PC-3 (cell line): ENCODE measurements around the gene ABTB2. TPM values are rescaled to one million over a fixed set of nuclear protein-coding genes. Genes with fewer than 3 reads are reported as not detected.

Experiments used
- ATAC-seq: fragments of 200-7000 bp; cut with Tn5 transposase; 2 replicates; pipeline ENCODE4 v1.9.1; 2020; ENCODE audit warnings: mild to moderate bottlenecking, moderate library complexity
- BruUV-seq: library from RNA; stranded (reverse); fragments of 400-500 nt; replicated peaks from 2 replicates; lab custom pipeline; 2021; lab: Mats Ljungman, UMichigan
- CTCF ChIA-PET: fragments of 300-600 bp; sonication (Branson Sonifier 250); formaldehyde crosslinking; loops from one replicate; lab custom pipeline; 2022; ENCODE audit warnings: antibody characterized with exemption; lab: Charles Lee
- POLR2A ChIA-PET: fragments of 300-600 bp; sonication (Branson Sonifier 250); formaldehyde crosslinking; loops from one replicate; lab custom pipeline; 2022; ENCODE audit warnings: antibody characterized with exemption; ENCODE audit not compliant: unreplicated experiment; lab: Charles Lee
- DNase-seq: peaks from one replicate; pipeline ENCODE4 v3.0.0-alpha.2; 2015
- H2AFZ ChIP-seq: fragments of 300-600 bp; sonication (generic); 2 replicates; pipeline ENCODE4 v1.6.0; 2016; ENCODE audit warnings: antibody characterized with exemption, low read length
- H3F3A ChIP-seq: fragments of 300-600 bp; sonication (generic); one replicate; pipeline ENCODE4 v1.6.0; 2017; ENCODE audit warnings: antibody characterized with exemption, low read length, control low read depth, mild to moderate bottlenecking; ENCODE audit not compliant: unreplicated experiment
- H3K27ac ChIP-seq: fragments of 300-600 bp; sonication (generic); 2 replicates; pipeline ENCODE4 v1.5.1; 2016; ENCODE audit warnings: mild to moderate bottlenecking, low read length
- H3K27me3 ChIP-seq: fragments of 300-600 bp; sonication (generic); 2 replicates; pipeline ENCODE4 v1.6.1; 2016; ENCODE audit warnings: low read length, mixed read lengths
- H3K36me3 ChIP-seq: fragments of 300-600 bp; sonication (generic); 2 replicates; pipeline ENCODE4 v1.6.1; 2016; ENCODE audit warnings: low read depth, mixed run types, low read length, mixed read lengths
- H3K4me1 ChIP-seq: fragments of 300-600 bp; sonication (generic); 2 replicates; pipeline ENCODE4 v1.5.1; 2016; ENCODE audit warnings: low read length; ENCODE audit not compliant: insufficient read depth
- H3K4me2 ChIP-seq: fragments of 300-600 bp; sonication (generic); 2 replicates; pipeline ENCODE4 v1.6.0; 2016; ENCODE audit warnings: low read length
- H3K4me3 ChIP-seq: fragments of 300-600 bp; sonication (generic); 2 replicates; pipeline ENCODE4 v1.5.1; 2016; ENCODE audit warnings: mild to moderate bottlenecking, low read length, mixed read lengths
- H3K79me2 ChIP-seq: fragments of 300-600 bp; sonication (generic); 2 replicates; pipeline ENCODE4 v1.6.1; 2017; ENCODE audit warnings: low read length, mixed read lengths
- H3K9ac ChIP-seq: fragments of 300-600 bp; sonication (generic); 2 replicates; pipeline ENCODE4 v1.6.0; 2016; ENCODE audit warnings: mild to moderate bottlenecking, low read length
- H3K9me2 ChIP-seq: fragments of 300-600 bp; sonication (generic); replicated peaks from 2 replicates; pipeline ENCODE4 v1.6.1; 2016; ENCODE audit warnings: mixed run types, low read length, mixed read lengths
- H3K9me3 ChIP-seq: fragments of 300-600 bp; sonication (generic); 2 replicates; pipeline ENCODE4 v1.6.1; 2016; ENCODE audit warnings: low read length, mixed read lengths
- H4K20me1 ChIP-seq: fragments of 300-600 bp; sonication (generic); 2 replicates; pipeline ENCODE4 v1.6.1; 2016; ENCODE audit warnings: low read length, mixed read lengths
- CTCF ChIP-seq: fragments of 300-600 bp; sonication (generic); conservative IDR thresholded peaks from 2 replicates; pipeline ENCODE4 v1.5.1; 2017; ENCODE audit warnings: antibody characterized with exemption, low read depth, mild to moderate bottlenecking, low read length
- EZH2 ChIP-seq: fragments of 300-600 bp; sonication (generic); IDR thresholded peaks from one replicate; pipeline ENCODE4 v1.6.1; 2017; ENCODE audit warnings: antibody characterized with exemption, mild to moderate bottlenecking, low read length; ENCODE audit not compliant: unreplicated experiment
- EZH2phosphoT487 ChIP-seq: fragments of 300-600 bp; sonication (generic); IDR thresholded peaks from 2 replicates; pipeline ENCODE4 v1.6.1; 2018; ENCODE audit warnings: mild to moderate bottlenecking, antibody characterized with exemption, low read length, borderline replicate concordance
- intact Hi-C: fragments of 100-400 bp; cut with micrococcal nuclease; formaldehyde crosslinking; loops from 2 replicates; pipeline ENCODE4 v1.9.0; 2023
- total RNA-seq: library from RNA; depleted of rRNA; stranded (reverse); fragments of >200 nt; gene quantifications from 2 replicates; pipeline ENCODE4 v1.2.3, GENCODE V29; 2014

ABTB2 gene
- total RNA-seq, 1 experiment from 2014 or later, result 5.2 TPM

GRCh38 chr11:34188181-34188580, 169.6 kb downstream of the ABTB2 start:
- Histone ChIP-seq H3K27me3 (no peaks in the 10 kb centered on the region), H3K36me3 (no peaks in the 10 kb centered on the region), H2AFZ (no peak overlapping the region), H3K9ac (no peak overlapping the region), H3K79me2 (no peaks in the 10 kb centered on the region), H3K4me3 (no peak overlapping the region), H4K20me1 (no peaks in the 10 kb centered on the region), H3K4me2 (no peak overlapping the region), H3K27ac (no peak overlapping the region), H3F3A (no peaks in the 10 kb centered on the region), H3K9me3 (no peaks in the 10 kb centered on the region), H3K9me2 (no peaks in the 10 kb centered on the region), H3K4me1 (peaks cover 11% of the 10 kb centered on the region)
- no peak for ATAC-seq
- TF ChIP-seq CTCF, result no peak
- TF ChIP-seq EZH2, result no peak
- no peak for TF ChIP-seq EZH2phosphoT487
- CTCF ChIA-PET, result no interaction called here
- POLR2A ChIA-PET, result no interaction called here
- intact Hi-C loops, result no loop called here
- DNase-seq, result no peak
- no TSS peak for BruUV-seq

GRCh38 chr11:34185926-34186841, 171.6 kb downstream of the ABTB2 start:
- H3K79me2 ChIP-seq, result no peaks in the 10 kb centered on the region

More at GRCh38 chr11:34185926-34186841, 171.6 kb downstream of the ABTB2 start:
- no peak overlapping the region for H3K4me2 ChIP-seq
- ChIA-PET POLR2A (no interaction called here), CTCF (no interaction called here)
- no peaks in the 10 kb centered on the region for H3K4me1 ChIP-seq
- no peaks in the 10 kb centered on the region for H4K20me1 ChIP-seq
- no peaks in the 10 kb centered on the region for H3F3A ChIP-seq
- DNase-seq (no peak), ATAC-seq (no peak)
- no peak overlapping the region for H3K4me3 ChIP-seq
- H3K9ac ChIP-seq, result no peak overlapping the region
- no peaks in the 10 kb centered on the region for H3K27me3 ChIP-seq
- BruUV-seq, result no TSS peak
- no peaks in the 10 kb centered on the region for H3K9me3 ChIP-seq
- H3K27ac ChIP-seq, result no peak overlapping the region
- TF ChIP-seq CTCF, result no peak
- no peak for TF ChIP-seq EZH2phosphoT487
- no peak for TF ChIP-seq EZH2
- H3K9me2 ChIP-seq, result no peaks in the 10 kb centered on the region
- no peak overlapping the region for H2AFZ ChIP-seq
- H3K36me3 ChIP-seq, result no peaks in the 10 kb centered on the region
- intact Hi-C loops, result no loop called here
